Endothelial cell of umbilical vein (primary cell): ENCODE data around the gene KIF24. TPM values are rescaled to one million over a fixed set of nuclear protein-coding genes. Genes with fewer than 3 reads are reported as not detected.

ENCODE experiments used
- BruUV-seq: library from RNA; stranded (reverse); fragments of 400-500 nt; replicated peaks from 2 replicates; lab custom pipeline; 2021; lab: Mats Ljungman, UMichigan
- CTCF ChIA-PET: fragments of 300-600, 350-600 bp; sonication (Branson Sonifier 250); formaldehyde crosslinking; loops from one replicate; lab custom pipeline; 2021; ENCODE audit warnings: antibody characterized with exemption, inconsistent platforms; lab: Charles Lee
- POLR2A ChIA-PET: fragments of 300-600, 350-600 bp; sonication (Branson Sonifier 250); formaldehyde crosslinking; loops from one replicate; lab custom pipeline; 2021; ENCODE audit warnings: antibody characterized with exemption, inconsistent platforms; lab: Charles Lee
- DNase-seq: peaks from one replicate; pipeline ENCODE4 v3.0.0-alpha.2; 2011; ENCODE audit warnings: low read depth, low spot score
- FAIRE-seq: peaks from 2 replicates; lab custom pipeline; 2011; peaks lifted over from hg19 to GRCh38; lab: Jason Lieb, UNC
- H2AFZ ChIP-seq: 2 replicates; pipeline ENCODE4 v1.6.0; 2012; ENCODE audit warnings: low read depth, low read length, control low read depth, inconsistent platforms
- H3K27ac ChIP-seq: 2 replicates; pipeline ENCODE4 v1.5.1; 2011; ENCODE audit warnings: low read depth, mild to moderate bottlenecking, control low read depth, low read length, moderate library complexity; ENCODE audit not compliant: insufficient read depth
- H3K27me3 ChIP-seq, 2 experiments: 2 replicates each; pipeline versions ENCODE4 v1.6.0 to v1.6.1; 2011; ENCODE audit warnings: low read length in 2 of 2, mixed read lengths in 1 of 2; ENCODE audit not compliant: control insufficient read depth in 2 of 2, insufficient read depth in 2 of 2
- H3K36me3 ChIP-seq, 2 experiments: 2 replicates in 1 of 2; 3 replicates in 1 of 2; pipeline ENCODE4 v1.5.1; 2011; ENCODE audit warnings: low read length in 2 of 2, mild to moderate bottlenecking in 1 of 2, moderate library complexity in 1 of 2; ENCODE audit not compliant: control insufficient read depth in 2 of 2, insufficient read depth in 2 of 2; ENCODE audit errors: extremely low read depth in 1 of 2
- H3K4me1 ChIP-seq: 3 replicates; pipeline ENCODE4 v1.5.1; 2011; ENCODE audit warnings: mild to moderate bottlenecking, low read length; ENCODE audit not compliant: control insufficient read depth, insufficient read depth; ENCODE audit errors: extremely low read depth
- H3K4me2 ChIP-seq: 2 replicates; pipeline ENCODE4 v1.6.1; 2011; ENCODE audit warnings: low read length, control low read depth, mixed read lengths; ENCODE audit not compliant: insufficient read depth
- H3K4me3 ChIP-seq, 3 experiments: fragments of 200-600 bp in 1 of 3; sonication (generic), shearing (Covaris generic) in 1 of 3; replicated peaks in 1 of 3; 2 replicates each; pipeline ENCODE4 v1.5.1; 2011 to 2016; ENCODE audit warnings: control low read depth in 3 of 3, low read length in 3 of 3, mild to moderate bottlenecking in 2 of 3, inconsistent platforms in 1 of 3, low read depth in 1 of 3, moderate library complexity in 1 of 3; ENCODE audit not compliant: insufficient read depth in 1 of 3
- H3K79me2 ChIP-seq: 2 replicates; pipeline ENCODE4 v1.6.0; 2012; ENCODE audit warnings: low read length, inconsistent platforms; ENCODE audit not compliant: control insufficient read depth, insufficient read depth
- H3K9ac ChIP-seq: replicated peaks from 2 replicates; pipeline ENCODE3; 2011; ENCODE audit warnings: low read length, control low read depth; ENCODE audit not compliant: insufficient read depth; ENCODE audit errors: extremely low read depth
- H3K9me1 ChIP-seq: replicated peaks from 3 replicates; pipeline ENCODE4 v1.6.0; 2011; ENCODE audit warnings: mild to moderate bottlenecking, low read length; ENCODE audit not compliant: control insufficient read depth, insufficient read depth; ENCODE audit errors: extremely low read depth
- H3K9me3 ChIP-seq: replicated peaks from 2 replicates; pipeline ENCODE4 v1.5.1; 2012; ENCODE audit warnings: low read length, inconsistent platforms; ENCODE audit not compliant: control insufficient read depth, insufficient read depth
- H4K20me1 ChIP-seq: replicated peaks from 2 replicates; pipeline ENCODE3; 2011; ENCODE audit warnings: mild to moderate bottlenecking, low read length; ENCODE audit not compliant: control insufficient read depth, insufficient read depth; ENCODE audit errors: extremely low read depth
- CTCF ChIP-seq, 2 donors: IDR thresholded peaks; 1 replicate in 1 of 2; 2 replicates in 1 of 2; pipeline ENCODE4 v1.5.1; 2011; ENCODE audit warnings: low read length in 2 of 2, mild to moderate bottlenecking in 2 of 2, moderate library complexity in 2 of 2, control low read depth in 1 of 2, inconsistent platforms in 1 of 2, low read depth in 1 of 2; ENCODE audit not compliant: insufficient read depth in 1 of 2; ENCODE audit errors: extremely low read depth in 1 of 2
- EZH2 ChIP-seq: IDR thresholded peaks from 2 replicates; pipeline ENCODE4 v1.6.1; 2012; ENCODE audit warnings: borderline replicate concordance, low read depth, mild to moderate bottlenecking, moderate library complexity, low read length, inconsistent platforms; ENCODE audit not compliant: severe bottlenecking
- FOS ChIP-seq: IDR thresholded peaks from 2 replicates; pipeline ENCODE4 v1.6.1; 2011; ENCODE audit warnings: mild to moderate bottlenecking, low read length, moderate library complexity, borderline replicate concordance; ENCODE audit not compliant: insufficient read depth
- GATA2 ChIP-seq: IDR thresholded peaks from 2 replicates; pipeline ENCODE4 v1.7.0; 2011; ENCODE audit warnings: low read depth, mild to moderate bottlenecking, moderate library complexity, mixed read lengths, low read length; ENCODE audit not compliant: insufficient read length, insufficient read depth
- JUN ChIP-seq: IDR thresholded peaks from 2 replicates; pipeline ENCODE4 v1.6.1; 2011; ENCODE audit warnings: borderline replicate concordance, low read depth; ENCODE audit not compliant: insufficient read length, insufficient read depth
- MAX ChIP-seq: IDR thresholded peaks from 2 replicates; pipeline ENCODE4 v1.6.1; 2011; ENCODE audit not compliant: insufficient read depth, insufficient read length
- MYC ChIP-seq: IDR thresholded peaks from one replicate; pipeline ENCODE4 v1.6.1; 2011; ENCODE audit warnings: mild to moderate bottlenecking, low read depth, low read length
- POLR2A ChIP-seq: IDR thresholded peaks from 2 replicates; pipeline ENCODE4 v1.6.1; 2012; ENCODE audit warnings: low read depth, mild to moderate bottlenecking, control low read depth, low read length
- POLR2AphosphoS5 ChIP-seq: IDR thresholded peaks from 2 replicates; pipeline ENCODE4 v1.6.1; 2012; ENCODE audit warnings: low read depth, mild to moderate bottlenecking, control low read depth, low read length, moderate library complexity; ENCODE audit not compliant: insufficient read depth
- dilution Hi-C: fragments of 300-500 bp; cut with MboI; formaldehyde crosslinking; loops from one replicate; pipeline ENCODE4 v1.15.0; 2019; ENCODE audit warnings: low sequenced_read_pairs; ENCODE audit not compliant: extremely low pct_ligation_motif_present
- intact Hi-C: fragments of 100-400 bp; cut with micrococcal nuclease; formaldehyde crosslinking; loops from one replicate; pipeline ENCODE4 v1.10.0; 2022
- polyA plus RNA-seq, 4 experiments: library from polyadenylated mRNA; depleted of rRNA in 3 of 4; stranded (reverse) in 3 of 4; unstranded in 1 of 4; fragments of >200 nt; gene quantifications; 2 replicates each; pipeline versions ENCODE4 v1.2.1 to v1.2.3, GENCODE V29; 2011 to 2012; ENCODE audit warnings: missing spikeins in 1 of 4
- total RNA-seq: library from RNA; stranded (reverse); gene quantifications from 2 replicates; pipeline ENCODE4 v1.2.3, GENCODE V29; 2021

KIF24 gene
- total and polyA plus RNA-seq, 2 donors (not counting 3 experiments of a cell fraction or from before 2014, with no cell fraction given) = 2.1 to 4.8 TPM

- no peak overlapping the region for H2AFZ ChIP-seq
- dilution Hi-C loops (no loop called here), intact Hi-C loops (no loop called here)
- no peak overlapping the region for H3K9ac ChIP-seq
- no peak overlapping the region for H3K27ac ChIP-seq
- H3K9me3 ChIP-seq = no peaks in the 10 kb centered on the region
- no peak overlapping the region for H3K4me2 ChIP-seq
- no peaks in the 10 kb centered on the region for H3K9me1 ChIP-seq
- no peak overlapping the region for H3K4me3 ChIP-seq
- no peaks in the 10 kb centered on the region for H3K4me1 ChIP-seq
- DNase-seq = no peak
- H3K27me3 ChIP-seq = no peaks in the 10 kb centered on the region
- H3K79me2 ChIP-seq = peaks cover 4% of the 10 kb centered on the region
- ChIA-PET CTCF (interaction anchor here (0.7 to 6.9 kb wide), 11 partner anchors 13 to 269 kb away, joined by 3 to 152 read pairs (median 8); partner anchors contain the start of gene MYORG), POLR2A (no interaction called here)
- BruUV-seq = no TSS peak
- H3K36me3 ChIP-seq = peaks cover 4 to 9% of the 10 kb centered on the region in 2 experiments
- H4K20me1 ChIP-seq = no peaks in the 10 kb centered on the region
- TF ChIP-seq POLR2A = no peak
- no peak for TF ChIP-seq EZH2
- no peak for TF ChIP-seq GATA2
- TF ChIP-seq POLR2AphosphoS5 = no peak
- no peak for TF ChIP-seq MYC
- no peak for TF ChIP-seq FOS
- no peak for TF ChIP-seq CTCF (IDR thresholded peaks at IDR 0.05; ENCODE audit: extremely low read depth in 1 of 2, insufficient read depth in 1 of 2, low read depth in 1 of 2, low read length in 2 of 2)
- TF ChIP-seq JUN = no peak
- TF ChIP-seq MAX = no peak
- no peak for FAIRE-seq
These were observed 5.3 kb upstream of the KIF24 start for GRCh38 chr9:34334337-34334824.
